ENCODE measurements around the gene DLGAP3. TPM values are rescaled to one million over a fixed set of nuclear protein-coding genes. Genes with fewer than 3 reads are reported as not detected.

The DLGAP3 gene
- total RNA-seq, 4 donors from 2014 or later, result 0.25 to 0.84 (median 0.30) TPM

GRCh38 chr1:34910425-34910824 lies 19.0 kb downstream of the DLGAP3 start:
- DNase-seq (ENCODE audit: low spot score), result no peak
- no peak for TF ChIP-seq CTCF (IDR thresholded peaks at IDR 0.05)
- ATAC-seq (ENCODE audit: low FRiP score), result no peak

DNA sequence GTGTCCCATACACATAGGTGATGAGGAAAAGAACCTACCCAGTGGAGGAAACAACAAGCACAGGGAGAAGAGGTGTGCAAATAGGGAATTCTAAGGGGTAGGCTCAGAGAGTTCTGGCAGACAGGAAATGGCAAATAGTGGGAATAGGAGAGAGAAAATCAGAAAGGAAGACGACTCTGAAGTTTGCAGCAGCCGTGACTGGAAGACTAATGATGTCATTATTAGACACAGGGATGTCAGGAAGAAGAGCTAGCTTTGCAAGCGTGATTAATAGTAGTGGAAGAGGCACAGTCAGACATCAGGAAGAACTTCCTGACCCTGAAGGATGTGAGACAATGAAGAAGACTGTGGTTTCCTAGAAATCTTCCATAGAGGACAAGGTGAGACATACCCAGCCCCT lies 21.1 kb downstream of the DLGAP3 start:
- no peak for ATAC-seq (ENCODE audit: low FRiP score)
- no peak for TF ChIP-seq CTCF (IDR thresholded peaks at IDR 0.05)
- DNase-seq (ENCODE audit: low spot score), result no peak

GRCh38 chr1:34907487-34908090 lies 21.9 kb downstream of the DLGAP3 start:
- no peak for TF ChIP-seq CTCF (IDR thresholded peaks at IDR 0.05)
- no peak for DNase-seq (ENCODE audit: low spot score)
- no peak for ATAC-seq (ENCODE audit: low FRiP score)

DNA sequence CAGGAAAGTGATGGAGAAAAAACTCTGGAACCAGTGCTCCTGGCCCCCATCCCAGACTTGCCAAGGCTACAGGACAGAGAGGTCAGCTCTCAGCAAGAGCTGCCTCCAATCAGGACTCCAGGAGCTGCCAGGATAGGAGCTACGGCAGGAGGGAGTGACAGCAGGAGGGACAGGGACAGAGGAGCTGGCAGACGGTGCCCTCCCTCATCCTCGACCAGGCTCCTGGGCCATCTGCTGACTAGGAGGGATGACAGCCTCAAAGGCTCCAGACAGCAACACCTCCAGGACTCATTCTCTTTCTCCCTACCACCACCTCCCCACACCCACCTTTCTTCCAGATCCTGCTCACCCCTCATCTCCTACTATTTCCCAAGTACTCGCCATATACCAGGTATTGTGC lies 22.7 kb downstream of the DLGAP3 start:
- no peak for DNase-seq (ENCODE audit: low spot score)
- TF ChIP-seq CTCF (IDR thresholded peaks at IDR 0.05), result no peak
- ATAC-seq (ENCODE audit: low FRiP score), result no peak

GRCh38 chr1:34906222-34906621 lies 23.2 kb downstream of the DLGAP3 start:
- no peak for TF ChIP-seq CTCF (IDR thresholded peaks at IDR 0.05)
- no peak for DNase-seq (ENCODE audit: low spot score)
- ATAC-seq (ENCODE audit: low FRiP score), result no peak

- DNase-seq (ENCODE audit: low spot score) (no peak), ATAC-seq (ENCODE audit: low FRiP score) (no peak)
- TF ChIP-seq CTCF (IDR thresholded peaks at IDR 0.05), result no peak
Observed at GRCh38 chr1:34905098-34905459, 24.4 kb downstream of the DLGAP3 start.

GRCh38 chr1:34904236-34905097 lies 25.0 kb downstream of the DLGAP3 start:
- DNase-seq (ENCODE audit: low spot score) (no peak), ATAC-seq (ENCODE audit: low FRiP score) (no peak)
- TF ChIP-seq CTCF (IDR thresholded peaks at IDR 0.05), result no peak

Measured in omental fat pad (tissue), 4 donors.